HepG2 (cell line): ENCODE data around the gene UST. TPM values are rescaled to one million over a fixed set of nuclear protein-coding genes. Genes with fewer than 3 reads are reported as not detected.
A peak's percentile ranks its signal among the peaks of the same experiment; 100 is the strongest.

Source experiments
- CENPT ChIP-seq: sonication (generic); formaldehyde crosslinking; IDR thresholded peaks from 2 replicates; pipeline ENCODE4 v1.8.0; 2022; ENCODE audit warnings: low read depth, mild to moderate bottlenecking, moderate library complexity, missing genetic modification reagents
- GFI1 ChIP-seq: sonication (generic); formaldehyde crosslinking; IDR thresholded peaks from 2 replicates; pipeline ENCODE4 v1.5.0; 2020; ENCODE audit warnings: missing genetic modification reagents, mild to moderate bottlenecking, borderline replicate concordance
- GTF3A ChIP-seq: sonication (generic); formaldehyde crosslinking; conservative IDR thresholded peaks from 2 replicates; pipeline ENCODE4 v1.4.0; 2020; ENCODE audit warnings: mild to moderate bottlenecking, missing genetic modification reagents
- KMT2B ChIP-seq: IDR thresholded peaks from 2 replicates; pipeline ENCODE4 v1.6.1; 2016; ENCODE audit warnings: missing genetic modification reagents, missing compliant biosample characterization
- PITX1 ChIP-seq: sonication (generic); formaldehyde crosslinking; IDR thresholded peaks from 2 replicates; pipeline ENCODE4 v1.5.1; 2020; ENCODE audit warnings: mild to moderate bottlenecking, missing genetic modification reagents
- REXO4 ChIP-seq: sonication (generic); formaldehyde crosslinking; IDR thresholded peaks from 2 replicates; pipeline ENCODE4 v1.8.0; 2022; ENCODE audit warnings: missing genetic modification reagents, mild to moderate bottlenecking, borderline replicate concordance
- SOX6 ChIP-seq, 2 experiments: fragments of 450-650 bp in 1 of 2; sonication (generic) in 1 of 2; formaldehyde crosslinking in 1 of 2; IDR thresholded peaks; 2 replicates each; pipeline versions ENCODE4 v1.4.0 to v1.6.1; 2017 to 2020; ENCODE audit warnings: antibody characterized with exemption in 1 of 2, mild to moderate bottlenecking in 1 of 2, missing genetic modification reagents in 1 of 2
- SRF ChIP-seq: IDR thresholded peaks from 2 replicates; pipeline ENCODE4 v1.6.1; 2011; ENCODE audit warnings: mild to moderate bottlenecking, low read depth, low read length, moderate library complexity
- THRA ChIP-seq: sonication (generic); formaldehyde crosslinking; IDR thresholded peaks from 2 replicates; pipeline ENCODE4 v1.4.0; 2020; ENCODE audit warnings: missing genetic modification reagents, borderline replicate concordance
- ZBTB8A ChIP-seq: sonication (generic); formaldehyde crosslinking; IDR thresholded peaks from 2 replicates; pipeline ENCODE4 v1.4.0; 2020; ENCODE audit warnings: mild to moderate bottlenecking, low read depth, missing genetic modification reagents, borderline replicate concordance
- ZNF281 ChIP-seq: sonication (generic); formaldehyde crosslinking; IDR thresholded peaks from 2 replicates; pipeline ENCODE4 v1.4.0; 2020; ENCODE audit warnings: missing genetic modification reagents, borderline replicate concordance
- ZNF501 ChIP-seq: sonication (generic); formaldehyde crosslinking; IDR thresholded peaks from 2 replicates; pipeline ENCODE4 v1.5.1; 2020; ENCODE audit warnings: mild to moderate bottlenecking, moderate library complexity, missing genetic modification reagents
- ZNF530 ChIP-seq: sonication (generic); formaldehyde crosslinking; IDR thresholded peaks from 2 replicates; pipeline ENCODE4 v1.5.0; 2020; ENCODE audit warnings: low read depth, mild to moderate bottlenecking, missing genetic modification reagents
- ZNF691 ChIP-seq: sonication (generic); formaldehyde crosslinking; IDR thresholded peaks from 2 replicates; pipeline ENCODE4 v1.4.0; 2020; ENCODE audit warnings: missing genetic modification reagents, low read depth, mild to moderate bottlenecking, borderline replicate concordance
- ZNF775 ChIP-seq: sonication (generic); formaldehyde crosslinking; IDR thresholded peaks from 2 replicates; pipeline ENCODE4 v1.4.0; 2020; ENCODE audit warnings: missing genetic modification reagents, mild to moderate bottlenecking, moderate library complexity, borderline replicate concordance
- ZNF792 ChIP-seq: IDR thresholded peaks from 2 replicates; pipeline ENCODE4 v1.6.1; 2016
- polyA plus RNA-seq, 8 experiments: library from polyadenylated mRNA; depleted of rRNA in 3 of 8; stranded (reverse) in 7 of 8; unstranded in 1 of 8; fragments of >200 nt; fragmentation: Illumina TruSeq in 4 of 8; extraction: Trizol in 4 of 8; gene quantifications; 2 replicates each; pipeline versions ENCODE4 v1.2.1 to v1.2.3, GENCODE V29; 2011 to 2016; ENCODE audit warnings: low read depth in 4 of 8, missing spikeins in 1 of 8, mixed read lengths in 1 of 8; ENCODE audit not compliant: insufficient read depth in 1 of 8
- total RNA-seq, 5 experiments: library from RNA; depleted of rRNA; stranded (reverse); fragments of >200 nt; fragmentation: Illumina TruSeq; extraction: Trizol; gene quantifications; 2 replicates each; pipeline ENCODE4 v1.2.3, GENCODE V29; 2016; ENCODE audit warnings: low read depth in 1 of 5
- TF ChIP-seq, protein P1 (sequence below): sonication (generic); formaldehyde crosslinking; IDR thresholded peaks from 2 replicates; pipeline ENCODE4 v1.8.0; 2022; ENCODE audit warnings: mild to moderate bottlenecking, missing genetic modification reagents, moderate library complexity
- TF ChIP-seq, protein P2 (sequence below): sonication (generic); formaldehyde crosslinking; IDR thresholded peaks from 2 replicates; pipeline ENCODE4 v1.4.0; 2020; ENCODE audit warnings: missing genetic modification reagents
- TF ChIP-seq, protein P3 (sequence below): sonication (generic); formaldehyde crosslinking; IDR thresholded peaks from 2 replicates; pipeline ENCODE4 v1.8.1; 2023; ENCODE audit warnings: mild to moderate bottlenecking, missing genetic modification reagents

Gene UST
- total and polyA plus RNA-seq, 2 of the 13 experiments (the other 11 are each of a cell fraction or from before 2014, with no cell fraction given): 0.27 TPM; not detected in 1

- TF ChIP-seq, protein P1, sequence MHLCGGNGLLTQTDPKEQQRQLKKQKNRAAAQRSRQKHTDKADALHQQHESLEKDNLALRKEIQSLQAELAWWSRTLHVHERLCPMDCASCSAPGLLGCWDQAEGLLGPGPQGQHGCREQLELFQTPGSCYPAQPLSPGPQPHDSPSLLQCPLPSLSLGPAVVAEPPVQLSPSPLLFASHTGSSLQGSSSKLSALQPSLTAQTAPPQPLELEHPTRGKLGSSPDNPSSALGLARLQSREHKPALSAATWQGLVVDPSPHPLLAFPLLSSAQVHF (CRISPR knock-in tag): no peak
- TF ChIP-seq ZBTB8A (CRISPR knock-in tag) (no peak), SOX6 (IDR thresholded peaks at IDR 0.05) (no peak), SOX6 (CRISPR knock-in tag; IDR thresholded peaks at IDR 0.05) (peak; percentile 60), GTF3A (CRISPR knock-in tag) (no peak), KMT2B (CRISPR knock-in tag) (no peak), THRA (CRISPR knock-in tag) (peak; percentile 36; the same call in 1 of the 2 replicates), CENPT (CRISPR knock-in tag) (no peak), ZNF530 (CRISPR knock-in tag) (no peak), ZNF775 (CRISPR knock-in tag) (no peak), PITX1 (CRISPR knock-in tag) (no peak; the same call in 1 of the 2 replicates), ZNF691 (CRISPR knock-in tag) (no peak), REXO4 (CRISPR knock-in tag) (no peak), ZNF501 (CRISPR knock-in tag) (0 out of 2 replicates have a peak, but pooled peaks have one; percentile 40), SRF (no peak), ZNF792 (CRISPR knock-in tag) (no peak), ZNF281 (CRISPR knock-in tag) (no peak), GFI1 (CRISPR knock-in tag) (no peak)
- TF ChIP-seq, protein P2, sequence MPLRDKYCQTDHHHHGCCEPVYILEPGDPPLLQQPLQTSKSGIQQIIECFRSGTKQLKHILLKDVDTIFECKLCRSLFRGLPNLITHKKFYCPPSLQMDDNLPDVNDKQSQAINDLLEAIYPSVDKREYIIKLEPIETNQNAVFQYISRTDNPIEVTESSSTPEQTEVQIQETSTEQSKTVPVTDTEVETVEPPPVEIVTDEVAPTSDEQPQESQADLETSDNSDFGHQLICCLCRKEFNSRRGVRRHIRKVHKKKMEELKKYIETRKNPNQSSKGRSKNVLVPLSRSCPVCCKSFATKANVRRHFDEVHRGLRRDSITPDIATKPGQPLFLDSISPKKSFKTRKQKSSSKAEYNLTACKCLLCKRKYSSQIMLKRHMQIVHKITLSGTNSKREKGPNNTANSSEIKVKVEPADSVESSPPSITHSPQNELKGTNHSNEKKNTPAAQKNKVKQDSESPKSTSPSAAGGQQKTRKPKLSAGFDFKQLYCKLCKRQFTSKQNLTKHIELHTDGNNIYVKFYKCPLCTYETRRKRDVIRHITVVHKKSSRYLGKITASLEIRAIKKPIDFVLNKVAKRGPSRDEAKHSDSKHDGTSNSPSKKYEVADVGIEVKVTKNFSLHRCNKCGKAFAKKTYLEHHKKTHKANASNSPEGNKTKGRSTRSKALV (CRISPR knock-in tag): no peak
- TF ChIP-seq, protein P3, sequence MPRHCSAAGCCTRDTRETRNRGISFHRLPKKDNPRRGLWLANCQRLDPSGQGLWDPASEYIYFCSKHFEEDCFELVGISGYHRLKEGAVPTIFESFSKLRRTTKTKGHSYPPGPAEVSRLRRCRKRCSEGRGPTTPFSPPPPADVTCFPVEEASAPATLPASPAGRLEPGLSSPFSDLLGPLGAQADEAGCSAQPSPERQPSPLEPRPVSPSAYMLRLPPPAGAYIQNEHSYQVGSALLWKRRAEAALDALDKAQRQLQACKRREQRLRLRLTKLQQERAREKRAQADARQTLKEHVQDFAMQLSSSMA: peak; percentile 41; the same call in 1 of the 2 replicates
These were observed 201.0 kb downstream of the UST start (continued) for GRCh38 chr6:148947621-148948444.
